HuH-7 (cell line): ENCODE results near the gene SLC25A19.

Source experiments
- DNase-seq: peaks from one replicate; pipeline ENCODE4 v3.0.0; 2011; ENCODE audit warnings: low spot score

Gene SLC25A19

DNA sequence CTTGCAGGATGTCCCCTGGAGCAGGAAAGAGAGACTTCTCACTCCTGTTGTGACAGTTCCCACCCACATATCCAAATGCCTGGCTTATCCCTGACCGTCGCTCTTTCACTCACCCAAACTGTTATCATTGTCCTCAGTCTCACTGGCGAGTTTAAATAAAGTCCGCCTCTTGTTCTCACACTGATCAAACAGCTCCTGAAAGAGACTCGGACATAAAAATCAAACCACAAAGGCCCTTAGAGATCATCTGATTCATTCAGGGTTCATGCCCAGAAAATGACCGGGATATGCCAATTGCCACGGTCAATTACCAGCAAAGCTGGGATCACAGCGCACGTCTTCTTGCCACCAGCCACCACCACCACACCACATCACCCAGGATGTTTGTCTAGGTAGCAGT is 47.7 kb downstream of the SLC25A19 start:
- DNase-seq: no peak

DNA sequence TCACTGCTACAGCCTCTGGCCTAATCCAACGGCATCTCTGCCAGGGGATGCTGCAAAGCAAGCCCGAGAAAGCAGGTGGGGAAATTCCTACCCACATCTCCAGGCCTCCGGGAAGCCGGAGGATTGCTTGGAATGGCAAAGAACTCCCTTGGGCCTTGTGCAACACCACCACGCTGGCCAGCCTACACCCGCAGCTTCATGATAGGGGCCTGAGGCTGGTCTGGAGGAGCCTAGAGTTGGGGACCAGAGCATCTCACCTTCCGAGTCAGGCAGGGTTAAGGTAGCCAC is 48.1 kb downstream of the SLC25A19 start:
- no peak for DNase-seq

DNA sequence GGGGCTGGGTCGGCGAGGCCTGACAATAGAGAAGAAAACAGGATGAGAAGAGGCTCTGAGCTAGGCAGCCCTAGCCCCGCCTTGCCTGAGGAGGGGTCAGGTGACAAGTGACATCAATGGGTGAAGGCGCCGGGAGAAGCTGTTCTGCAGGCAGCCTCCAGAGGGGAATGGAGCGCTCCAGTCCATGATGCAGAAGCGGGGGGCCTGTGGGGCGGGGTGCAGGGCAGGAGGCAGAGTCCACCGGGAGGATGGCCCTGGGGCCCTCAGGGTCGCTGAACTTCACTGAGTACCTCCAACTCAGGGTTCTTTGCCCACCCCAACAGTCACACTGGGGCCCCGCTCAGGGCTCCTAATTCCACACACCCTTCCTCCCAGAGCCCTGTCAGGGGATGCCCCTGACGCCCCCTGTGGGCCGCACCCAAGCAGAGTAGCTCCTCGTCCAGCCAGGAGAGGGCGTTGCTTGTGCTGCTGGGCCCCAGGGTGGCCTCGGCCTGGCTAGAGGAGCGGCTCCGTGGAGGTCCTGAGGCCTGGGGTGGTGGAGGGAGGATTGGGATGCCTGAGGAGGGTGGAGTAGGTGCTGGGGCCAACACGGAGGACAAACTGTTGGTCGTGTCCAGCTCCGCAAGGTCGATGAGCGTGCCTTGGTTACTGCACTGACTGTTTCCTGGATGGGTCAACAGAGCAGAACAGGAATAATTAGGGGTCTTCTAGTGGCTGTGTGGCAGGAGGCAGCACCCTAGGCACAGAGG is 48.7 kb downstream of the SLC25A19 start:
- DNase-seq: peak; percentile 90

GRCh38 chr17:75239778-75240393 is 49.3 kb downstream of the SLC25A19 start:
- DNase-seq: no peak

- no peak for DNase-seq
Measured at GRCh38 chr17:75239214-75239613, 50.0 kb downstream of the SLC25A19 start.

GRCh38 chr17:75238684-75239191 is 50.5 kb downstream of the SLC25A19 start:
- peak; percentile 90 for DNase-seq

DNA sequence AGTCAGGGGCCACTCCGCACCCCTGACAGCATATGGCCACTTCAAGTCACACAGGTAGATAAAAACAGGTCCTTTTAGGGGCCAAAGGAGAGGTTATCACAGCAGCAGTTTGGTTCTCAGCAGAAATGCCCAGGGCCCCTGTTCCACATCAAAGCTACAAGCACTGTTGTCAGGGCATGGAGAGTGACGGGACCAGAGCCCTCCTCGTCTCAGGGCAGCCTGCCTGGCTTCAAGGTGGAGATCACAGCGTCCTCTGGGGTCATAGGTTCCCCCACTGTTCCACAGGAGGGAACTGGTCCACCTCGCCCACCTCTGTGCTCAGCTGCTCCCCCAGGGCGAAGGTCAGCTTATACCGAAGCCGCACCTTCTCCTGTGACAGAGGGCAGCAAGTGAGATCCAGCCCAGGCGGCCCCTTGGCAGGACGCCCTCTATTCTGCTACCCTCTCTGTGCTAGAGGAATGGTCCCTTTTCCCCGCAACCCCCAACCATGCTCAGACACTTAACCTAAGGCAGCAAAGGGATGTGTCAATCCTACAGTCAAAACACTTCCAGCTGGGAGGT is 51.1 kb downstream of the SLC25A19 start:
- no peak for DNase-seq

- no peak for DNase-seq
Measured at GRCh38 chr17:75237100-75238014, 51.9 kb downstream of the SLC25A19 start.

GRCh38 chr17:75232786-75233185 is 56.4 kb downstream of the SLC25A19 start:
- no peak for DNase-seq

DNA sequence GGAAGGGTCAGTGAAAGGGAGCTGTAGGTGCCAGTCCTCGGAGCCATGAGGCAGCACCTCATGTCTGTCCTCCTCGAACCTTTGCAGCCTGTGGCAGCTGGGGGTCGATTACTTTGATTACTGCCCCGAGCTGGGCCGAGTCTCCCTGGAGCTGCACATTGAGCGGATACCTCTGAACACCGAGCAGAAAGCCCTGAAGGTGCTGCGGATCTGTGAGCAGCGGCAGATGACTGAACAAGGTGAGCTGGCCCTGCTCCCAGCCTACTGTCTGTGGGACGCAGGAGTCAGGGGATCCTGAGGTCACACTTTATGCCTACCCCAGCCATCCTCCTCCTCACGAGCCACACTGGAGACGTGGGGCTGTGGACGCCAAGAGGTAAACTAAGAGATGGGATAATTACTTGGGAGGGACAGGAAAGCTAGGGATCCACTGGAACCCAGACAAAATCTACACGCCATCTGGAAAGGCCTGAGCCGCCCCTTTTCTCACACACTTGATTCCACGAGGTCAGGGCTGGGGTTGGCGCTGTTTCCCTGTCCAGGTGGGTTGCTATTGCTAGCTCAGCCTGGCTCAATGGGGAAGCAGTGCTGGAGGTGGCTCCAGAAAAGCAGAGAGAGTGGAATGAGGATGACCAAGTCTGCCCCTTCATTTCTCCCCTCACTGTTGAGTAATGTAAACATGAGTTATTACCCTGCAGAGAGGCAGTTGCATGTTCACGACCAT is 57.3 kb downstream of the SLC25A19 start:
- DNase-seq: no peak

GRCh38 chr17:75231071-75231470 is 58.2 kb downstream of the SLC25A19 start:
- no peak for DNase-seq

DNA sequence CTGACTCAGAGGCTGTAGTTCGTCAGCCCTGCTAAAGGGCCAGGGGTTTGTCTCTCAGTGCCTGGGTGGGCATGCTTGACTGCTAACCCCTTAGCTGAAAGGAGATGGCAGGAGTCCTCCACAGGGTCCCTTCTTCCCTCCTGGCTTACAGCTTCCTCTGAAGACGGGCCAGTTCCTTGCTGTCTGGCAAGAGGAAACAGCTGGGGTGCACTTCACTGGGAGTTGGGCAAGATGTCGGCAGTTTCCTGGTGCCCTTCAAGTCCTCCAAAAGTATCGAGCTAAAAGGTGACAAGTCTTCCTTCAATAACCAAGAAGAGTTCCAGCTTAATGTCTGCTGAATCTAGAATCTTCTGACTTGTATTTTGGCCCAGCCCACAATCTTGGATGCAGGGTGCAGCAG is 60.4 kb downstream of the SLC25A19 start:
- DNase-seq: no peak

DNA sequence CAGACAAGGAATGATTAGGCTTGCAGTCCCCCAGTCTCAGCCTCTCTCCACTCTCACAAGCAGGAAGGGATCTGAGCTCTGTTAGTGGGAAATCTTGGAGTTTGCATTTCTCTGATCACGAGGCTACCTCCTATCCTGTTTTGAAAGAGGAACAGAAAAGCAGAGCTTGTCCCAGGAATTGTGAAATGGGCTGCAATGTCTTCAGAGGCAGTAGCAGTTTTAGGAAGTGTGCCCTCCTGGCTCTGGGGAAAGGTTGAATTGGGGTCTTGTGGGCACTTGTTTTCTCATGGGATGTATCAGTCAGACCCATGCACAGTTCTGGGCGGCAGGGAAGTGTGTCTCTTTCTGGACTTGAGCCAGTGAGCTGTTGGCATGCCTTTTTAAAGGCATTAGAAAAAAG is 60.9 kb downstream of the SLC25A19 start:
- DNase-seq: no peak

DNA sequence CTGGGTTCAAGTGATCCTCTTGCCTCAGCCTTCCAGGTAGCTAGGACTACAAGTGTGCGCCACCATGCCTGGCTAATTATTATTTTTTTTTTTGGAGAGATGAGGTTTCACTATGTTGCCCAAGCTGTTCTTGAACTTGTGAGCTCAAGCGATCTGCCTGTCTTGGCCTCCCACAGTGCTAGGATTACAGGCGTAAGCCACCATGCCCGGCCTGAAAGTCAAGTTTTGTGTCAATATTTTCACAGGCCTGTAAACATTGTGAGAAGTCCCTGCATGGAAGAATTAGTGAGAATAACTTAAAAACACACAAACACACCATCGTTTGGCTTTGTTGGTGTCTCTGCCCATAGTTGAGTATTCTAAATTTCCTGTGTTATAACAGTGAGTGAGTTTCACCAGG is 61.5 kb downstream of the SLC25A19 start:
- no peak for DNase-seq

GRCh38 chr17:75225016-75225415 is 64.2 kb downstream of the SLC25A19 start:
- DNase-seq: no peak
